ENCODE measurements around the gene MORN4. TPM values are rescaled to one million over a fixed set of nuclear protein-coding genes. Genes with fewer than 3 reads are reported as not detected.
"Not testable (repeated sequence)": the region's sequence is repeated elsewhere in the genome, so short reads cannot be mapped to it uniquely, and the experiment has no call there.

The MORN4 gene
- polyA plus RNA-seq, 3 donors, result 20.3 to 24.2 (median 24.0) TPM

DNA sequence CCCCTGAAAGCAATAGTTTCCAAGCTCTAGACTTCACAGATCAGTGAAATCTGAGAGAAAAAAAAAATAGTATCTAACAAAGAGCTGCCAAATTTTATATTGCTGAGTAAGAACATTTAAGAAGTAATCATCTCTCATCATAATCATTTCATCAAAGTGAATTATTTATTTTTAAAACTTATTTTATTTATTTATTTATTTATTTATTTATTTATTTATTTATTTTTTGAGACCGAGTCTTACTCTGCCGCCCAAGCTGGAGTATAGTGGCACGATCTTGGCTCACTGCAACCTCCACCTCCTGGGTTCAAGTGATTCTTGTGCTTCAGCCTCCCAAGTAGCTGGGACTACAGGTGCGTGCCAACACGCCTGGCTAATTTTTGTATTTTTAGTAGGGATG lies 56.8 kb downstream of the MORN4 start:
- not testable (repeated sequence) for DNase-seq (ENCODE audit: low read depth in 3 of 3, low spot score in 2 of 3)

DNA sequence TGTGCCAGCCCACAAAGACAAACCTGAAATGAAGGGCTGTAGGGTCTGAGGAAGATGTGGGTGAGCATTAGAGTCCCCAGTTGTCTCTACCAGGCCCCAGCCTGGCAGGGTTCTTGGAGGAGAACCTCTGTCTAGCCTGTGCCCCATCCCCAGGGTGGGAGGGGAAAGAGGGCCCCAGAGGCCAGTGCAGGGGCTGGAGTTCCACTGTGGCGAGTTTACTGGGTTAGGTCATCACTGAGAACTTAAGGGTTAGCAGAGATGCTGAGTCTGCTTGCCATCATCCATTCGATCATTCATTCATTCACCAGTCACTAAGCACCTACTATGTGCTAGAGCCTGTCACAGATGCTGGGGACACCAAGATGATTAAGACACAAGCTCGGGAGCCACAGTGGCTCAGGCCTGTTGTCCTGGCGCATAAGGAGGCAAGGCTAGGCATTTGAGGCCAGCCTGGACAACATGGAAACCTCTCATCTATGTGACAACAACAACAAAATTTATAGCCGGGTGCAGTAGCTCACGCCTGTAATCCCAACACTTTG lies 58.1 kb downstream of the MORN4 start:
- no peak for DNase-seq (ENCODE audit: low read depth in 3 of 3, low spot score in 2 of 3)

- peak in 1 of 3 donors; percentile 62 for DNase-seq (ENCODE audit: low read depth in 3 of 3, low spot score in 2 of 3)
Measured at GRCh38 chr10:97574374-97575126, 58.8 kb downstream of the MORN4 start.

DNA sequence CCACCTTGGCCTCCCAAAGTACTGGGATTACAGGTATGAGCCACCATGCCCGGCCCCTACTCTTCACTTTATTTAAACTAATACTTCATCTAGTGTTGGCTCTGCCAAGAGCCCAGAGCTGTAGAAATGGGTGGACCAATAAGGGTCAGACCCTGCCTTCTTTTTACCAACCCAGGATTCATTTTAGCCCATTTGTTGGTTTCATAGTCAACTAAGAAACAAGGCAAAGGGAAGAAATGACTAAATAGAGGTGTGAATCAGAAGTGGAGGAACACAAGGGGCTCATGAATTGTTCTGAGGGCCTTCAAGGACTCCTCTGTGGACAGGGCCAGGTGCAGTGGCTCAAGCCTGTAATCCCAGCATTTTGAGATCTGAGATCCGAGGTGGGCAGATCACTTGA lies 59.6 kb downstream of the MORN4 start:
- no peak for DNase-seq (ENCODE audit: low read depth in 3 of 3, low spot score in 2 of 3)

- DNase-seq (ENCODE audit: low read depth in 3 of 3, low spot score in 2 of 3), result no peak
Measured at GRCh38 chr10:97573021-97573420, 60.3 kb downstream of the MORN4 start.

DNA sequence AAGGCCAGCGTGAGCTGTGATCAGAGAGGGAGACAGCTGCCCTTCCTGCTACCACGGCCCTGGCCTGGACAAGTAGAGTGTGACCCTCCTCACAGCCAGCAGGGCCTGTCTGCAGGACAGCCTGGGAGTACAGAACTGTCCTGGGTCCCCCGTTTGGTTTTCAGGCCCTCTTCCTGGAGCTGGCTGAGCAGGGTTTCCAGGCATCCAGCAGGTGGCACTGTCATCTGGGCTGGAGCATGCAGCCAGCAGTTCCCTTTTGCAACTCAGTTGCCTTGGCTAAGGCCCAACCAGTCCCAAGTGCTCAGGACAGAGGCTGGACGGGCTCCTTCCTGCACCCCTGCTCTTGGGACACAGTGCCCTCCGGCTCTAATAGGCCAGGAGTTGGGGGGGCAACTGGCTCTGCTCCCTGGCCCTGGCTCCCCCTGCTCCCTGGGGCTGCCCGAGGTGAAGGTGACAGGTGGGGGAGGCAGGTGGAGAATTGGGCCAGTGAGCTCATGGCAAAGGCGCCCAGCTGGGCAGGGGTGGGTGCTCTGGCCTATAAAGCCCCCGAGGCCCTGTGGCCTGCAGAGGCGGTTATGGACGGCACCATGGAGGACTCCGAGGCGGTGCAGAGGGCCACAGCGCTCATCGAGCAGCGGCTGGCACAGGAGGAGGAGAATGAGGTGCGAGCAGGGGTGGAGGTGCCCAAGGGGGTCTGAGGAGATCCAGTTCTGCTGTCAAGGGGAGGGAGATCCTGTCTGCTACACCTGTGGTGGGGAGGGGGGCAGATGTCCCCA lies 60.9 kb downstream of the MORN4 start, which contains the start of gene ANKRD2:
Gene ANKRD2 (plus strand): TSS at position 566 of the 776 bp plus-strand sequence. CDS start 10 bp downstream, at position 576.
- no peak for DNase-seq (ENCODE audit: low read depth in 3 of 3, low spot score in 2 of 3)

DNA sequence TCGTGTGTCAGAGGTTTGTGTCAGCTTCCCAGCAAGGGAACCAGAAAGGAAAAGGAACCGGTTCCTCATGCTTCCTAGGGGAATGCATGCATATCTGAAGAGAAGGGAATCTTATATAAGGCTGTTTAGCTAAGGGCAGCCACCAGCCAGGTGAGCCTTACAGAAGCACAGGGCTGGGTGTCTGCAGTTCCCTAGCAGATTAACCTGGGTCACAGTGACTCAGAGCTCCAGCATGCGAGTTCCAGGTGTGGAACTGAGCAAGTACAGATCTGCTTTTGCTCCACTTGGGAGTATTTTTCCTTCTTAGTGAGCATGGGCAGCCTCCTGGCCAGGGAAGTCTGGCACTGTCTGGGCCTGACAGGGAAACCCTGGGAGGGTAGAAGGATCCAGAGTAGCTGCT lies 61.7 kb downstream of the MORN4 start:
- DNase-seq (ENCODE audit: low read depth in 3 of 3, low spot score in 2 of 3), result no peak

DNA sequence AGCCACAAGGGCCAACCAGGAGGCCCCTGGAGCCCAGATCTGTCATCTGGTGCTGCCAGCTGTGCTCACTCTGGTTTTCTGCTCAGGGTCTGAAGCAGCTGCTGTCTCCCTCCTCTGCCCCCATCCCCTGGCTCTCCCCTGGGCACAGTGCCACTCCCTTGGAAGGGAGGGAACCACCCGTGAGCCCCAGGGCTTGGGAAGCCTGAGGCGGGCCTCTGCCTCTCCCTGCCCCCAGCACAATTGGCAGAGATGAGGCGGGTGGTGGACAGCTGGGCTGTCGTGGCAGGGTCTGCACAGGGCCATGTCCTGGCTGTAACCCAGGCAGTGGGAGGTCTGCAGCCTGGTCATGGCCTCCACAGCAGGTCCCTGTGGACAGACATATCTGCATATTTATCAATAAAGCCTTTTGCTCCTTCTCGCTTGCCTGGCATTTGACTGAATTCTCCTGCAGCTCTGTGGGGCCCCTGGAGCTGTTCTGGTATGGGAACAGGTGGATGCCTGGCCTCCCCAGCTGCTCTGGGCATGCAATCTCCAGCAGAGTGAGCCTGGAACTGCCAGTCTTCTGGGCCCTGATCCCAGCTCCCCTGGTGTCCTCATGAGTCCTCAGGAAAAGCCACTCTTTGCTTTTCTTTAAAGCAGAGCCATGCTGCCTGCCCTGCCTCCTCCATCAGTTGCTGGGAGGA lies 62.4 kb downstream of the MORN4 start:
- no peak for DNase-seq (ENCODE audit: low read depth in 3 of 3, low spot score in 2 of 3)

GRCh38 chr10:97570146-97570788 lies 63.0 kb downstream of the MORN4 start:
- DNase-seq (ENCODE audit: low read depth in 3 of 3, low spot score in 2 of 3), result no peak

DNA sequence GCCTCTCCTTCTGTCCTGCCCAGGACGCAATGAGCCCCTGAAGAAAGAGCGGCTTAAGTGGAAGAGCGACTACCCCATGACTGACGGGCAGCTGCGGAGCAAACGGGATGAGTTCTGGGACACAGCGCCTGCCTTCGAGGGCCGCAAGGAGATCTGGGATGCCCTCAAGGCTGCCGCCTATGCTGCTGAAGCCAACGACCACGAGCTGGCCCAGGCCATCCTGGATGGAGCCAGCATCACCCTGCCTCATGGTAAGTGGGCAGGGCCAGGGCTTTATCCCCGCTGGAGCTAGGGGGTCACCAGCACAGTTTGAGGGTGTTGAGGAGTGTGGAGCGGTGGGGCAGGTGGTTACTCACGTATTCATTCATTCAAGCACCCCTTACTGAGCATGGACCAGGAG lies 65.4 kb downstream of the MORN4 start:
- DNase-seq (ENCODE audit: low read depth in 3 of 3, low spot score in 2 of 3), result no peak

- DNase-seq (ENCODE audit: low read depth in 3 of 3, low spot score in 2 of 3), result no peak
Measured at GRCh38 chr10:97566336-97566996, 66.8 kb downstream of the MORN4 start.

DNA sequence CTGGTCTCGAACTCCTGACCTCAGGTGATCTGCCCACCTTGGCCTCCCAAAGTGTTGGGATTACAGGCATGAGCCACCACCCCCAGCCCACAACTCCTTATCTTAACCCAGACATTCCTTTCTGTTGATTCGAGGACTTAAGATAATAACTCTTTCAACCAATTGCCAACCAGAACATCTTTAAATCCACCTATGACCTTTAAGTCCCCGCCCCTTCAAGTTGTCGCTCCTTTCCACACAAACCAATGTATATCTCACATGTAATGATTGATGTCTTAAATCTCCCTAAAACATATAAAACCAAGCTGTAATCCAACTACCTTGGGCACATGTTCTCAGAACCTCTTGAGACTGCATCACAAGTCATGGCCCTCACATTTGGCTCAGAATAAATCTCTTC lies 68.5 kb downstream of the MORN4 start:
- DNase-seq (ENCODE audit: low read depth in 3 of 3, low spot score in 2 of 3), result no peak

Other genes with a start within 250 kb of the MORN4 start
- gene RRP12, start 232.2 kb downstream of the MORN4 start, polyA plus RNA-seq (ENCODE audit: insufficient read length in 3 of 3), result 10 to 100 TPM; 19.2 to 20.4 (median 20.1) TPM
- 100 to 1,000 TPM; 163 to 177 (median 174) TPM for gene PGAM1, start 207.3 kb downstream of the MORN4 start, polyA plus RNA-seq (ENCODE audit: insufficient read length in 3 of 3)
- gene EXOSC1, start 187.5 kb downstream of the MORN4 start, polyA plus RNA-seq (ENCODE audit: insufficient read length in 3 of 3), result 10 to 100 TPM; 31.8 to 39.7 (median 34.4) TPM
- 10 to 100 TPM; 33.9 to 39.8 (median 37.5) TPM for gene ZDHHC16, start 187.3 kb downstream of the MORN4 start, polyA plus RNA-seq (ENCODE audit: insufficient read length in 3 of 3)
- gene MMS19, start 135.1 kb downstream of the MORN4 start, polyA plus RNA-seq (ENCODE audit: insufficient read length in 3 of 3), result 10 to 100 TPM; 82.2 to 94.1 (median 84.4) TPM
- 1 to 10 TPM; 6.6 to 8.8 (median 7.0) TPM for gene UBTD1, start 134.6 kb downstream of the MORN4 start, polyA plus RNA-seq (ENCODE audit: insufficient read length in 3 of 3)
- under 1 TPM; 0.22 to 0.54 (median 0.40) TPM for gene ANKRD2, start 60.7 kb downstream of the MORN4 start, polyA plus RNA-seq (ENCODE audit: insufficient read length in 3 of 3)
- gene HOGA1, start 49.1 kb downstream of the MORN4 start, polyA plus RNA-seq (ENCODE audit: insufficient read length in 3 of 3), result 10 to 100 TPM; 35.9 to 47.1 (median 45.2) TPM
- under 1 TPM; 0.28 to 0.35 (median 0.33) TPM for gene C10orf62, start 43.8 kb downstream of the MORN4 start, polyA plus RNA-seq (ENCODE audit: insufficient read length in 3 of 3)
- gene PI4K2A, start 7.2 kb upstream of the MORN4 start, polyA plus RNA-seq (ENCODE audit: insufficient read length in 3 of 3), result 10 to 100 TPM; 20.3 to 22.0 (median 20.3) TPM
- 1 to 10 TPM; 4.1 to 4.7 (median 4.4) TPM for gene AVPI1, start 53.7 kb upstream of the MORN4 start, polyA plus RNA-seq (ENCODE audit: insufficient read length in 3 of 3)
- 10 to 100 TPM; 43.2 to 46.2 (median 44.4) TPM for gene MARVELD1, start 80.2 kb upstream of the MORN4 start, polyA plus RNA-seq (ENCODE audit: insufficient read length in 3 of 3)
- 10 to 100 TPM; 21.4 to 22.6 (median 22.6) TPM for gene ZFYVE27, start 103.6 kb upstream of the MORN4 start, polyA plus RNA-seq (ENCODE audit: insufficient read length in 3 of 3)
- gene SFRP5, start 138.5 kb upstream of the MORN4 start, polyA plus RNA-seq (ENCODE audit: insufficient read length in 3 of 3), result under 1 TPM; 0.07 to 0.16 (median 0.08) TPM
- under 1 TPM; 0.42 to 0.51 (median 0.50) TPM for gene GOLGA7B, start 216.3 kb upstream of the MORN4 start, polyA plus RNA-seq (ENCODE audit: insufficient read length in 3 of 3)